ENCODE results near the gene VMAC.
A peak's percentile ranks its signal among the peaks of the same experiment; 100 is the strongest.

The VMAC gene

DNA sequence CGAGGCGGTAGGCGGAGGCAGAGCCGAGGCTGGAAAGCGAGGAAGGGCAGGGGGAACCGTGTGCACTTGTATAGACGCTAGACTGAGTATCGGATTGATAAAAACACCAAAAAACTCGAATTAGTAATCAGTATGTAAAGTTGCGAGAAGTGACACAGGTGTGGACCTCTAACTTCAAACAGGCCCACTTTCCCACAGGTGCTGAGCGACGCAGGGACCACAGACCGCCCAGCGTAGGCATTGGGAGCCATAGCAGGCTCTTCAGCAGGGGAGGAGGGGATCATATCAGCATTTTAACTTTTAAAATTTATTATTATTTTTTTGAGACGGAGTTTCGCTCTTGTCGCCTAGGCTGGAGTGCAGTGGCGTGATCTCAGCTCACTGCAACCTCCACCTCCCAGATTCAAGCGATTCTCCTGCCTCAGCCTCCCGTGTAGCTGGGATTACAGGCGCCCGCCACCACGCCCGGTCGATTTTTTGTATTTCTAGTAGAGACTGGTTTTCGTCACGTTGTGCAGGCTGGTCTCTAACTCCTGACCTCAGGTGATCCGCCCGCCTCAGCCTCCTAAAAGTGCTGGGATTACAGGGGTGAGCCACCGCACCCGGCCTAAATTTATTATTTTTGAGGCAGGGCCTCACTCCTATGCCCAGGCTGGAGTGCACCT is 574 bp downstream of the VMAC start:
- DNase-seq, result no peak

- DNase-seq, result no peak
Observed at GRCh38 chr19:5907241-5907640, 2.6 kb downstream of the VMAC start.

DNA sequence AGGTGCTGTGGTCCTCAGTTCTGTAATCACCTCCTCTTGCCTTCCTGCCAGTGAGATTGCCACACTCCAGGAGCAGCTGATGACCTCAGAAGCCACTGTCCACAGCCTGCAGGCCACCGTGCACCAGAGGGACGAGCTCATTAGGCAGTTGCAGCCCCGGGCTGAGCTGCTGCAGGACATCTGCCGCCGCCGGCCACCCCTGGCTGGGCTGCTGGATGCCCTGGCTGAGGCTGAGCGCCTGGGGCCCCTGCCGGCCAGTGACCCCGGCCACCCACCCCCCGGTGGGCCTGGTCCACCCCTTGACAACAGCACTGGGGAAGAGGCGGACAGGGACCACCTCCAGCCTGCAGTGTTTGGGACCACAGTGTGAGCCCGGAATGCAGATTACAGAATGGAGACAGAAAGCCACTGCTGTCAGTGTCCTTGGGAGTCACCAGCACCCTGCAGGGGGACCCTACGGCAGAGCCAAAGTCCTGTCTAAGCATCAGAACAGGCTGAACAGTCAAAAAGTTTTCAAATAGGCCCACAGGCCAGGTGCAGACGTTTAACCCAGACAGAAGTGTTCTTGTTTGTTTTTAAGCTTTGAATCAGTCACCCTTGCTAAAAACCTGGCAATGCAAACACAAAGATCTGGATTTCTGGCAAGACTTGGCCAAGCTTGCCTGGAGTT is 4.2 kb downstream of the VMAC start:
- no peak for DNase-seq

GRCh38 chr19:5910638-5910907 is 5.9 kb downstream of the VMAC start:
- no peak for DNase-seq

- DNase-seq, result no peak
Observed at GRCh38 chr19:5911366-5911765, 6.7 kb downstream of the VMAC start.

DNA sequence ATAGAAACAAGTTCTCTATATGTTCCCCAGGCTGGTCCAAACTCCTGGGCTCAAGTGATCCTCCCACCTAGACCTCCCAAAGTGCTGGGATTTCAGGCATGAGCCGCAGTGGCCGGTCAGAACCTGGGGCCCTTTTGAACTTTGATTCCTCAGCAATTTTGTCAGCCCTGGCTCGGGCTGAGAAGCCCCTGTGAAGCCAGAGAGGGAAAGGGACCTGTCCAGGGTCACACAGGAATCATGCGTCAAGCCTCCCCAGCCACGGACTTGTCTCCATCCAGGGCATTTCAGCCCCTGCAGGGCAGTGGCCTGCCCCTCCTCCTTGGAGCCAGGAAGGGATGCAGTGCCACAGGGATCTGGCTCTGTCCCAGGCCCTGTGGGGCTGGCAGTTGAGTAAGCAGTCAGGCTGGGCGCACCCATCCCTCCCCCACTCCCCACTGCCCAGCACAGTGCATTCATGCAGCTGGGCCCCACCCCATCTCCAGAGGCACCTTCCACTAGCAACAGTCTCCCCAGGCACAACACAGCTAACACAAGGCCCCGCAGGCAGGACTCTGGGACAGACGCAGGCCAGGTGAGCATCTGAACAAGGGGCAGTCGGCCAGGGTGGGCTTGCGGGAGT is 9.2 kb downstream of the VMAC start, which contains the start of gene CAPS:
TSS of gene CAPS (plus strand) at position 516 of the 619 bp plus-strand sequence. CDS start 153 bp downstream, outside the sequence.
- DNase-seq, result no peak

- DNase-seq, result no peak
Observed at GRCh38 chr19:5914358-5914774, 9.7 kb downstream of the VMAC start.

GRCh38 chr19:5914946-5915781 is 10.5 kb downstream of the VMAC start:
- no peak for DNase-seq

GRCh38 chr19:5915782-5916165 is 11.1 kb downstream of the VMAC start:
- no peak for DNase-seq

- no peak for DNase-seq
Observed at GRCh38 chr19:5916181-5916708, 11.6 kb downstream of the VMAC start.

DNA sequence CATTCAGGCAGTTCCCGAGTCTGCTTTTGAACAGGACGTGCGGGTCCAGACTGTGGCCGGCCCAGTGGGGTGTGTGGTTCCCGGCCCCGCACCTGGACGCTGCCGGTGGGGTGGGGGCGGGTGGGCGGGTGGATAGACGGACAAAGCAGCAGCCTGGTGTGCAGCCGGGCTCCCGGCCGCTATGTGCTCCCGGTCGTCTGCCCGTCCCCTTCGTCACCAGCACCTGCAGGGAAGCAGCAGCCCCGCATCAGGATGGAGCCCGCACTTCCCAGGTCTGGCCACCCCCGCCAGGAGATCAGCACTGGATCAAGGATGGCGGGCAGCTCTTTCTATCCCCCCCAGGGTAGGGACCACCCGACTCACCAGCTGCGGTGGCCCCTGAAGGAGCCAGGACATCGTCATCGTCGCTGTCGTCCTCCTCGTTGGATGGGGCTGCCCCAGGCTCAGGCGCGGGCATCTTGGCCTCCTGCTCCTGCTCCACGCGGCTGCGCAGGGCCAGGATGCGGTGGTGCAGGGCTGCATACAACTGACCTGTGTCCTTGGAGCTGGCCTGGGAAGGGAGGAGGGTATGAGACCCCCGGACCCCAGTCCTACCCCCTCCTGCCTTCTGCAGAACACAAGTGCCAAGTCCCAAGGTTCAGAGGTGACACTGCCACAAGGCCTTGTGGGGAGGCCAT is 12.9 kb downstream of the VMAC start:
- no peak for DNase-seq

DNA sequence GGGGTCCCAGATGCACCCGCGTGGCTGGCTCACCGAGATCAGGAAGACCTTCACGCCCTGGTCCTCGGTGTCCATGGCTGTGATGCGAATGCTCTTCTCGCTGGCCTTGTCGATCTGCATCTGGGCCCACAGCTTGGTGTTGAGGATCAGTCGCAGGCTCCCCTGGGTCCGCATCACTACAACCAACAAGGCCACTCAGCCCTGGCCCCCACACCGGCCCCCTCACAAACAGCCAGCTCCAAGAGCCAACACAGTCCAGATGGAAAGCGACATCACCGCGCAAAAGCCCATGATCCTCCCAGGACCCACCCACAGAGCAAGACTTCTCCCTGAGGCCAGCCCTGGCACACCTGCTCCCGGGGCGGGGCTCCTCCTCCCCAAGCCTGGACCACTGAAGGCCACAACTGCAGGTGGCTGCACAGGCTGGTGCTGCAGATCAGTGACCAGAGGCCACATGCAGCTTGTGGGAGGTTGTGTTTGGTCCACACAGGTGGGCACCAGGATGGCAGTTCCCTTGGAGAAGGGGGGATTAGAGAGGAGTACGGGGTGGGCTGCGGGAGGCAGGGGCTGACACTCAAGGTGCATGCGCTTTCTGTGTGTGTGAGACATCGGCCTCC is 13.9 kb downstream of the VMAC start:
- no peak for DNase-seq

DNA sequence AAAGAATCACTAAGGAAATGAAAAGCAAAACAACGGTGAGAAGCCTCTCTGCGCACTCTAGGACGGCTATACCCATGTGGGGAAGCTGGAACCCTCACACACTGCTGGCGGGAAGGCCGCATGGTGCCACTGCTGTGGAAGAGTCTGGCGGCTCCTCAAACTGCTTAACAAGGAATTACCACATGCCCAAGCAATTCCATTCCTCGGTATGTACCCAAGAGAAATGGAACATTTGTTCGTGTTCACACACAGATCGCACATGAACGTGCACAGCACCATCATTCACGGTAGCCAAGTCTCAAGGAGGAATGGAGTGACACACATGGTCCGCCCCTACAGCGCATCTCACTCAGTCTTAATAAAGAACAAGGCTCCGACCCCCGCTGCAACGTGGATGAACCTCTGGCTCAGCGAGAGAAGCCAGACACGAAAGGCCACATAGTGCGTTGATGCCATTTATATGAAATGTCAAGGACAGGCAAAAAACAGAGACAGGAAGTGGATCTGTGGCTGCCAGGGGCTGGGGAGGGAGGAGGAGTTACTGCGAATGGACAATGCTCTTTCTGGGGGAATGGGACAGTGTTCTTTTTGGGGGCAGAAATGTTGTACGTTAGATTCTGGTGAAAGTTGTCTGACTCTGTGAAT is 17.0 kb downstream of the VMAC start:
- no peak for DNase-seq

GRCh38 chr19:5922161-5922545 is 17.5 kb downstream of the VMAC start:
- DNase-seq, result no peak

GRCh38 chr19:5923356-5923755 is 18.7 kb downstream of the VMAC start:
- no peak for DNase-seq

DNA sequence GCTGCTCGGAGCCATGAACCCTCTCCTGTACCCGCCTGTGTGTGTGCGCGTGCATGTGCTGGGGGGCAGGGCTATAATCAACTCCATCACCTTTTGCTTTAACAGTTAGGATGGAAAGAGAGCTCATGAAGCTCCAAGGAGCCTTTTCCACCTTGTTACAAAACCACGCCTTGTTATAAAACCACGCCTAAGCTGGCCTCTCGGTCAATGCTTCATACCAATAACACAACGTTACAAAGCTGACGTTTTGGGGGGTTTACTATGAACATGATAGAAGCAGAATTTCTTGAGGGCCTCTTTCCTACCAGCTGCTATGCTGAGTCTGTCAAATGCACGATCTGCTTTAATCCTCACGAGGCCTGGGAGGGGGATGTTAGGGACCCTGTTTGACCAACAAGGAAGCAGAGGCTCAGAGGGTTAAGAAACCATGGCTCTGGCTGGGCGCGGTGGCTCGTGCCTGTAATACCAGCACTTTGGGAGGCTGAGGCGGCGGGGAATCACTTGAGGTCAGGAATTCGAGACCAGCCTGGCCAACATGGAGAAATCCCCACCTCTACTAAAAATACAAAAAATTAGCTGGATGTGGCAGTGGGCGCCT is 21.3 kb downstream of the VMAC start:
- no peak for DNase-seq

DNA sequence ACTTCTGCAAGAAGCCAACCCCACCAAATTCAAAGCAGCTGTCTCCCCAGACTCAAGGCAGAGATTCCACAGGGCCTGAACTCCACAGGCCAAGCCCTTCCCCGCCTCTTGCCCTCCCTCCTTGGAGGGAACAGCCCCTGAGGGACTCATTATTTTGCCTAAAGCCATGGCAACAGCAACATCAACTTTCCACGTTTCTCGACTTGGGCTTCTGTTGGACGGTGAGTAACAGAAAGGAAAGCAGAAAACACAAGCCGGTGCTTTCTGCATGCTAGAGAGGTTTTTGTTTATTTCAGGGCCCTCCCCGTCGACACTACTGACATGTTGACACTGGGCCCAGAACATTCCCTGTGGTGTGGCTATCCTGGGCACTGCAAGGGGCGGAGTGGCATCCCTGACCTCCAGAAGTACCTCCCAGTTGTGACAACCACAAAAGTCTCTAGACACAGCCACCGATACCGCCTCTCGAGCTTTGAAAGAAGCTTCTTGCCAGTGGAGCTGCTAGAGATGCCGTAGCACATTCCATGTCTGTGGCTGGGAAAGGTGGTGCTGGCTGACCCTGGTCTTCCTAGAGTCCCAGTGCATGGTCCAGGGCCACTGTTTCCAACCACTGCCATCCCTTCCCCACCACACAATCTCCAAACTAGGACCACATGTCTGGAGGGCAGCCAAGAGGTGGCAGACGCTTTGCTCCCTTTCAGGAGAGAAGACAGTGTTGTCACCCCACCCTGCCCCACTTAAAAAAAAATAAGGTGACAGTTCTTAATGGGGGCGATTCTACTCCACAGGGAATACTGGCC is 22.2 kb downstream of the VMAC start:
- DNase-seq, result peak; percentile 85

- DNase-seq, result no peak
Observed at GRCh38 chr19:5927441-5927821, 22.8 kb downstream of the VMAC start.

DNA sequence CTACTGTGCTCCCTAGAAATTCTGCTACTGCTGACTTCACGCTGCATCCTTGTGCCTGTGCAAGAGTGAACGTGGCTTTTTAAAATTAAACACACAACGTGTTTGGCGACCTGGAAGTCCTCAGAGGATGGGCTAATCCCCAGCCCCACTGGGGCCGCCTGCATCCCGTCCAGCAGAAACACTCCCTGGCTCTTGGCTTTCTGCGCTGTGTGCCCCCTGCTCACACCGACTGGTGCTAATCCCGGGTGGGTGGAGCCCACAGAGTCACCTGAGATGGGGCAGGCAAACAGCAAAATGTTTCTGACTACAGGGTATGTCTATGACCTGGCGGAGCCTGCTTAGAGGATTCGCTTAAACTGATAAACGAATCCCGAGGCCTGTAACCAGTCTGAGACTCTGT is 24.5 kb downstream of the VMAC start:
- no peak for DNase-seq

- no peak for DNase-seq
Observed at GRCh38 chr19:5929625-5930024, 25.0 kb downstream of the VMAC start.

DNA sequence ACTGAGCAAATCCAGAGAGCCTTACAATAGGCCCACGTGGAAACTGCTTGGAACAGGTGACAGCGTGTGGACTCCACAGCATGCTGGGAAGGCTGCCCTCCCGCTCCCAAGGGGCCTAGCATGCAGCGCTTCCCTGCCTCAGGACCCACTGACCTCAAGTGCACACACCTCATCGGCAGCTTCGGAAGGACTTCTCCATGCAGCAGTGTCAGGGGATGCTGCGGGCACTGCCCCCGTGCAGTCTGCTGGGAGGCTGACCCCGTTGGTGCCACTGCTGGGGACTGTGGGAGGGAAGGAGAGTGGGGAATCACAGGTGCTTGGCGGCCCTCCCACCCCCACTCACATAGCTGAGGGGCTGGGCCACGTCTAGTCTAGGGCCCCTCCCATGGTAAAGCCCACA is 26.6 kb downstream of the VMAC start:
- no peak for DNase-seq

Measured in left hindlimb (tissue), 1 donor.